Mucosa of stomach (tissue), 1 donor: ENCODE results near the gene TNRC6A.

Experiments
- H3K27me3 ChIP-seq: one replicate; pipeline ENCODE4 v1.7.0; 2013; ENCODE audit warnings: mild to moderate bottlenecking, low read length; ENCODE audit not compliant: control insufficient read depth, insufficient read depth
- H3K36me3 ChIP-seq: one replicate; pipeline ENCODE4 v1.7.0; 2013; ENCODE audit warnings: low read length; ENCODE audit not compliant: control insufficient read depth, insufficient read depth
- H3K4me1 ChIP-seq: one replicate; pipeline ENCODE4 v1.7.0; 2013; ENCODE audit warnings: mild to moderate bottlenecking, low read length; ENCODE audit not compliant: control insufficient read depth, insufficient read depth
- H3K4me3 ChIP-seq: one replicate; pipeline ENCODE4 v1.7.0; 2013; ENCODE audit warnings: low read length
- H3K9ac ChIP-seq: one replicate; pipeline ENCODE4 v1.7.0; 2013; ENCODE audit warnings: mild to moderate bottlenecking, low read length, moderate library complexity
- H3K9me3 ChIP-seq: one replicate; pipeline ENCODE4 v1.7.0; 2013; ENCODE audit warnings: mild to moderate bottlenecking, low read length, moderate library complexity; ENCODE audit not compliant: control insufficient read depth
- donor health status: Pancreatic carcinoma.

Gene TNRC6A

DNA sequence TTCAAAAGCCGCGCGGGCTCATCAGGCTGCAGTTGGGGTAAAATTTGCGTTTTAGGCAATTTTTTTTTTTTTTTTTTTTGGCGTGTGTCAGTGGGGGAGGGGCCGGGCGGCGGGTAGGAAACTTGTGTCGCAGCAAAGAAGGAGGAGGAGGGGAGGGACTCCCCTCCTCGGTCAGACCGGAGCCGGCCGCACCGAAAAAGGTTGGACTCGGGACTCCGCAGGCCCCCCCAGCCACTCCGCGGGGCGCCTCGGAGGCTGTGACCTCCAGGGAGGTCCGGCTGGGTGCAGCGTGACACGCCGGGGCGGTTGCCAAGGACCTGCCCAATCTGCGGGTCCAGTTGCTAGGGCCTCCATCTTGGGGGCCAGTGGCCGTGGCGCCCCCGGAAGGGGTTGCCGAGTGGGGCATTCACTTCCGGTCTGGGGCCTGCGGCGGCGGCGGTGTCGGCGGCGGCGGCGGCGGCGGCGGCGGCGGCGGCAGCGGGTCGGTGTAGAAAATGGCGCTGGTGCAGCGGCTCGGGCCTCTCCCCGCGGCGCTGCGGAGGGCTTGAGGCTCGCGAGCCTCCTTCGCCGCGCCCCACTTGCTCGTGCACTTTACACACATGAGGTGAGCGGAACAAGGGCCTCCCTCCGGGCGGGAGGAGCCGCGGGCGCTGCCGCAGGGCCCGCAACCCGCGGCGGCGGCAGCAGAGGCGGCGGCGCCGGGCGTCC is at the start of gene TNRC6A:
Gene TNRC6A (plus strand): TSS at position 409 of the 708 bp plus-strand sequence. CDS start 191 bp downstream, at position 600.
- Histone ChIP-seq H3K9ac (peak within 1 kb of the TSS; percentile 77), H3K27me3 (no peaks in the 10 kb centered on the region), H3K36me3 (no peaks in the 10 kb centered on the region), H3K4me1 (peaks cover 10% of the 10 kb centered on the region), H3K9me3 (no peaks in the 10 kb centered on the region), H3K4me3 (peak within 1 kb of the TSS; percentile 77)

DNA sequence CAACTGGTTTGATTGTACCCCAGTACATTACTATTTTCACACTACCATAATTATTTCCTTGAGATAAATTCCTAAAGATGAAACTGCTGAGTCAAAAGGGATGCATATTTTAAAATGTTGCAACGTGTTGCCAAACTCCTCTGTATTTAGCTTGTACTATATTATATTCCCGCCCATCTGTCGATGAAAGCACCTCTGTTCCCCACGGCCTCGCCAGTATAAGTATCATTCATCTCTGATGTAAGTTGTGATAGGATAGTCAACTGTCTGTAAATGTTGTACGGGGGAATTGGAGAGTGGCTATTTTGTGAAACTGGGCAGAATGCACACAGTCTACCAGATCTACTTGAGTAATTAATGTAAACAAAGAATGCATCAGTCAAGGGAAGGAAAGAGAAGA is 47.7 kb upstream of the TNRC6A start:
- Histone ChIP-seq H3K9me3 (no peaks in the 10 kb centered on the region), H3K4me1 (peaks cover 3% of the 10 kb centered on the region), H3K36me3 (no peaks in the 10 kb centered on the region), H3K4me3 (no peak overlapping the region), H3K9ac (no peak overlapping the region), H3K27me3 (no peaks in the 10 kb centered on the region)

- no peaks in the 10 kb centered on the region for H3K27me3 ChIP-seq
- H3K36me3 ChIP-seq, result no peaks in the 10 kb centered on the region
- H3K4me3 ChIP-seq, result no peak overlapping the region
- H3K9me3 ChIP-seq, result no peaks in the 10 kb centered on the region
- no peak overlapping the region for H3K9ac ChIP-seq
- peaks cover 7% of the 10 kb centered on the region for H3K4me1 ChIP-seq
These were observed 46.2 kb upstream of the TNRC6A start for GRCh38 chr16:24683250-24683649.

DNA sequence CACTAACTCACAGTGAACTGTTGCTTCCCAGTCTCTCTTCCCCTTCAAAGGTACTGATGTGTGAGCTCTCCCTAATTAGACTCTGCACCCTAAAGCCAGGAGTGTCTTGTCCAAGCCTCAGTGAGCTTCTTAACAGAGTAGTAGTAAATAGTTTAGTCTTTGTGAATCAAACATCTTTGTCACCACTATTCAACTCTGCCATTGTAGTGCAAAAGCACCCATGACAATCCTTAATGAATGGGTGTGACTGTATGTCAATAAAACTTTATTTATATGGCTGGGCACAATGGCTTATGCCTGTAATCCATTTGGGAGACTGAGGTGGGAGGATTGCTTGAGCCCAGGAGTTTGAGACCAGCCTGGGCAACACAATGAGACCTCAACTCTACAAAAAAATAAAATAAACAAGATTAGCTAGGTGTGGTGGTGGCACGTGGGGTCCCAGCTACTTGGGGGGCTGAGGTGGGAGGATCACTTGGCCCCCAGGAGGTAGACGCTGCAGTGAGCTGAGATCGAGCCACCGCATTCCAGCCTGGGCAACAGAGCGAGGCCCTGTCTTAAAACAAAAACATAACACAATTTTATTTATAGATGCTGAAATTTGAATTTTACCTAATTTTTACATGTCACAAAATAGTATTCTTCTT is 45.5 kb upstream of the TNRC6A start:
- Histone ChIP-seq H3K4me3 (no peak overlapping the region), H3K9me3 (no peaks in the 10 kb centered on the region), H3K27me3 (no peaks in the 10 kb centered on the region), H3K9ac (no peak overlapping the region), H3K4me1 (peaks cover 7% of the 10 kb centered on the region), H3K36me3 (no peaks in the 10 kb centered on the region)

GRCh38 chr16:24685539-24686432 is 43.7 kb upstream of the TNRC6A start:
- H3K4me3 ChIP-seq, result no peak overlapping the region

GRCh38 chr16:24686678-24687077 is 42.8 kb upstream of the TNRC6A start:
- Histone ChIP-seq H3K36me3 (no peaks in the 10 kb centered on the region), H3K4me3 (no peak overlapping the region), H3K9ac (no peak overlapping the region), H3K27me3 (no peaks in the 10 kb centered on the region), H3K9me3 (no peaks in the 10 kb centered on the region), H3K4me1 (peaks cover 7% of the 10 kb centered on the region)

More at GRCh38 chr16:24685539-24686432, 43.7 kb upstream of the TNRC6A start:
- Histone ChIP-seq H3K36me3 (no peaks in the 10 kb centered on the region), H3K9me3 (no peaks in the 10 kb centered on the region), H3K4me1 (peaks cover 7% of the 10 kb centered on the region), H3K27me3 (no peaks in the 10 kb centered on the region), H3K9ac (no peak overlapping the region)

GRCh38 chr16:24688359-24688758 is 41.1 kb upstream of the TNRC6A start:
- H3K4me3 ChIP-seq, result no peak overlapping the region
- no peaks in the 10 kb centered on the region for H3K36me3 ChIP-seq
- no peaks in the 10 kb centered on the region for H3K27me3 ChIP-seq
- H3K9ac ChIP-seq, result no peak overlapping the region
- no peaks in the 10 kb centered on the region for H3K9me3 ChIP-seq
- peaks cover 7% of the 10 kb centered on the region for H3K4me1 ChIP-seq

- Histone ChIP-seq H3K9me3 (no peaks in the 10 kb centered on the region), H3K36me3 (no peaks in the 10 kb centered on the region), H3K27me3 (no peaks in the 10 kb centered on the region), H3K4me1 (peaks cover 7% of the 10 kb centered on the region), H3K9ac (no peak overlapping the region), H3K4me3 (no peak overlapping the region)
These were observed 40.3 kb upstream of the TNRC6A start for GRCh38 chr16:24689128-24689527.

DNA sequence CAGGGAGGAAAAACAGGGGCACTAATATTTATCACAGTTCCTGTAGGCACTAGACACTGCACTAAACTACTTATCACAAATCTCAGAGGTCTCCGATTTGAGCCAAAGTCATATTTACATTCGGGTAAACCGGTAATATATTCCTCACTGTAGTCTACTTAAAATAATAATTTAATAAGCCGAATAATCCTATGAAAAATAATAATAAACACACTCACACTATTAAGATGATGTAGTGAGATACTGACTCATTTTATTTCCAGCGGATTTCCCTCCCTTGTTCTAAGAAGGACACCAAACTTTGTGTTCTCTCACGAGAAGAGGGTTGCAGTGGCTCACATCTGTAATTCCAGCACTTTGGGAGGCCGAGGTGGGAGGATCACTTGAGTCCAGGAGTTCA is 36.6 kb upstream of the TNRC6A start:
- Histone ChIP-seq H3K36me3 (no peaks in the 10 kb centered on the region), H3K27me3 (no peaks in the 10 kb centered on the region), H3K4me3 (no peak overlapping the region), H3K9ac (no peak overlapping the region), H3K9me3 (no peaks in the 10 kb centered on the region), H3K4me1 (no peaks in the 10 kb centered on the region)

GRCh38 chr16:24694931-24695330 is 34.5 kb upstream of the TNRC6A start:
- H3K4me3 ChIP-seq, result no peak overlapping the region
- no peaks in the 10 kb centered on the region for H3K27me3 ChIP-seq
- no peaks in the 10 kb centered on the region for H3K9me3 ChIP-seq
- H3K36me3 ChIP-seq, result no peaks in the 10 kb centered on the region
- no peak overlapping the region for H3K9ac ChIP-seq
- H3K4me1 ChIP-seq, result no peaks in the 10 kb centered on the region

DNA sequence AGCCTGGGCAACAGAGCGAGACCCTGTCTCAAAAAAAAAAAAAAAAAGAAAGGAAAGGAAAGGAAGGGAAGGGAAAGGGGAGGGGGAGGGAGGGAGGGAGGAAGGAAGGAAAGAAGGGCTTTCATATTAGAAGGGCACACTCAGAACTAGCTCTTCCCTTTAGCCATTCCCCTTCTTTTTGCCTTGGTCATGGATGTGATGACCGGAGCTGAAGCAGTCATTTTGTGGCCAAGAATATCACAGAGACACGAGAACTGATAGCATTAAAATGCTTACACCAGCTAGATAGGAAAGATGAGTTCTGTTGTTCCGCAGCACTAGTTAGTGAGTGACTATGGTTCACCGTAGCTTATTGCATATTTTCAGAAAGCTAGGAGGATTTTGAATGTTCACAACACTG is 32.8 kb upstream of the TNRC6A start:
- Histone ChIP-seq H3K9ac (no peak overlapping the region), H3K27me3 (no peaks in the 10 kb centered on the region), H3K9me3 (no peaks in the 10 kb centered on the region), H3K4me3 (no peak overlapping the region), H3K4me1 (no peaks in the 10 kb centered on the region), H3K36me3 (no peaks in the 10 kb centered on the region)

GRCh38 chr16:24698308-24698707 is 31.1 kb upstream of the TNRC6A start:
- H3K4me1 ChIP-seq, result no peaks in the 10 kb centered on the region
- no peak overlapping the region for H3K9ac ChIP-seq

More at GRCh38 chr16:24698308-24698707, 31.1 kb upstream of the TNRC6A start:
- Histone ChIP-seq H3K4me3 (no peak overlapping the region), H3K9me3 (no peaks in the 10 kb centered on the region), H3K36me3 (no peaks in the 10 kb centered on the region), H3K27me3 (no peaks in the 10 kb centered on the region)
